H1 (cell line): Measurements from ENCODE around the gene ATG7. TPM values are rescaled to one million over a fixed set of nuclear protein-coding genes. Genes with fewer than 3 reads are reported as not detected.

Source experiments
- CTCF ChIA-PET: fragments of 300-600 bp; sonication (Branson Sonifier 250); formaldehyde crosslinking; loops from one replicate; lab custom pipeline; 2021; ENCODE audit not compliant: partially characterized antibody; lab: Charles Lee
- POLR2A ChIA-PET: fragments of 300-600 bp; sonication (Branson Sonifier 250); formaldehyde crosslinking; loops from one replicate; lab custom pipeline; 2021; ENCODE audit warnings: inconsistent platforms; ENCODE audit not compliant: partially characterized antibody; lab: Charles Lee
- DNase-seq, 2 experiments: peaks; one replicate each; pipeline versions ENCODE4 v3.0.0 to v3.0.0-alpha.2; 2010 to 2022; ENCODE audit warnings: low spot score in 2 of 2, low read depth in 1 of 2, mixed read lengths in 1 of 2
- FAIRE-seq: peaks from 2 replicates; lab custom pipeline; 2011; peaks lifted over from hg19 to GRCh38; lab: Jason Lieb, UNC
- H2AFZ ChIP-seq: 2 replicates; pipeline ENCODE4 v1.8.1; 2012; ENCODE audit warnings: low read length, inconsistent platforms
- H2AK5ac ChIP-seq: 2 replicates; pipeline ENCODE4 v1.6.1; 2013; ENCODE audit warnings: low read depth, low read length
- H2BK120ac ChIP-seq: replicated peaks from 2 replicates; pipeline ENCODE3; 2013; ENCODE audit warnings: low read depth, low read length, inconsistent platforms
- H2BK12ac ChIP-seq: 2 replicates; pipeline ENCODE4 v1.6.1; 2013; ENCODE audit warnings: low read depth, low read length
- H2BK15ac ChIP-seq: 2 replicates; pipeline ENCODE4 v1.6.1; 2013; ENCODE audit warnings: low read length
- H2BK20ac ChIP-seq: 2 replicates; pipeline ENCODE4 v1.6.1; 2013; ENCODE audit warnings: low read length
- H2BK5ac ChIP-seq: 2 replicates; pipeline ENCODE4 v1.6.1; 2013; ENCODE audit warnings: low read depth, low read length
- H3K14ac ChIP-seq: 2 replicates; pipeline ENCODE4 v1.6.1; 2013; ENCODE audit warnings: inconsistent platforms; ENCODE audit not compliant: insufficient read length
- H3K18ac ChIP-seq: 2 replicates; pipeline ENCODE4 v1.6.1; 2013; ENCODE audit warnings: low read length; ENCODE audit errors: extremely low read depth
- H3K23ac ChIP-seq: 2 replicates; pipeline ENCODE4 v1.6.1; 2013; ENCODE audit warnings: inconsistent platforms; ENCODE audit not compliant: insufficient read length
- H3K23me2 ChIP-seq: 2 replicates; pipeline ENCODE4 v1.6.1; 2013; ENCODE audit warnings: low read depth, low read length
- H3K27ac ChIP-seq: 2 replicates; pipeline ENCODE4 v1.6.1; 2011; ENCODE audit warnings: low read depth, low read length, inconsistent platforms
- H3K27me3 ChIP-seq, 4 experiments: replicated peaks in 1 of 4; 1 replicate in 1 of 4; 2 replicates in 3 of 4; pipeline versions ENCODE4 v1.6.1 to v1.8.1; 2011 to 2013; ENCODE audit warnings: low read length in 3 of 4, mild to moderate bottlenecking in 3 of 4, inconsistent platforms in 2 of 4, mixed read lengths in 2 of 4, moderate library complexity in 1 of 4; ENCODE audit not compliant: control insufficient read depth in 3 of 4, insufficient read depth in 3 of 4; ENCODE audit errors: extremely low read depth in 1 of 4
- H3K36me3 ChIP-seq, 4 experiments: 2 replicates each; pipeline versions ENCODE4 v1.6.1 to v1.8.1; 2011 to 2013; ENCODE audit warnings: mild to moderate bottlenecking in 4 of 4, low read length in 3 of 4, moderate library complexity in 2 of 4, control low read depth in 1 of 4, inconsistent platforms in 1 of 4; ENCODE audit not compliant: insufficient read depth in 4 of 4, control insufficient read depth in 2 of 4
- H3K4ac ChIP-seq: replicated peaks from 2 replicates; pipeline ENCODE3; 2013; ENCODE audit warnings: low read length, low read depth, mixed read lengths, inconsistent platforms; ENCODE audit not compliant: insufficient read length
- H3K4me1 ChIP-seq, 4 experiments: replicated peaks in 1 of 4; 1 replicate in 1 of 4; 2 replicates in 3 of 4; pipeline versions ENCODE4 v1.6.1 to v1.8.1; 2011 to 2013; ENCODE audit warnings: low read length in 3 of 4, inconsistent platforms in 2 of 4, mixed read lengths in 1 of 4; ENCODE audit not compliant: insufficient read depth in 4 of 4, control insufficient read depth in 3 of 4
- H3K4me2 ChIP-seq, 2 experiments: 2 replicates each; pipeline versions ENCODE4 v1.6.1 to v1.8.1; 2011 to 2013; ENCODE audit warnings: low read depth in 2 of 2, low read length in 2 of 2, control low read depth in 1 of 2, inconsistent platforms in 1 of 2, mild to moderate bottlenecking in 1 of 2; ENCODE audit not compliant: insufficient read depth in 1 of 2
- H3K4me3 ChIP-seq, 4 experiments: fragments of 200-600, 300-600 bp in 1 of 4; sonication (generic), shearing (Covaris generic), sonication (Bioruptor Twin) in 1 of 4; 2 replicates each; pipeline versions ENCODE4 v1.5.1 to v1.8.1; 2011 to 2016; ENCODE audit warnings: low read length in 4 of 4, low read depth in 3 of 4, control low read depth in 2 of 4, inconsistent platforms in 2 of 4, mild to moderate bottlenecking in 2 of 4, mixed read lengths in 1 of 4, moderate library complexity in 1 of 4; ENCODE audit not compliant: insufficient read depth in 2 of 4; ENCODE audit errors: extremely low read depth in 1 of 4
- H3K56ac ChIP-seq: replicated peaks from 2 replicates; pipeline ENCODE3; 2013; ENCODE audit warnings: low read depth, mild to moderate bottlenecking, mixed read lengths, low read length, inconsistent platforms; ENCODE audit not compliant: insufficient read length
- H3K79me1 ChIP-seq: 2 replicates; pipeline ENCODE4 v1.6.1; 2013; ENCODE audit warnings: low read depth, low read length, control low read depth
- H3K79me2 ChIP-seq, 2 experiments: 2 replicates each; pipeline versions ENCODE4 v1.6.1 to v1.8.1; 2012 to 2013; ENCODE audit warnings: low read length in 2 of 2, mild to moderate bottlenecking in 2 of 2, inconsistent platforms in 1 of 2; ENCODE audit not compliant: insufficient read depth in 2 of 2, control insufficient read depth in 1 of 2
- H3K9ac ChIP-seq, 4 experiments: replicated peaks in 1 of 4; 1 replicate in 1 of 4; 2 replicates in 3 of 4; pipeline versions ENCODE4 v1.6.1 to v1.8.1; 2011 to 2013; ENCODE audit warnings: low read depth in 3 of 4, low read length in 3 of 4, control low read depth in 2 of 4, mild to moderate bottlenecking in 2 of 4, moderate library complexity in 2 of 4, inconsistent platforms in 1 of 4; ENCODE audit errors: extremely low read depth in 1 of 4
- H3K9me3 ChIP-seq, 2 experiments: 2 replicates each; pipeline versions ENCODE4 v1.6.1 to v1.8.1; 2012 to 2013; ENCODE audit warnings: mild to moderate bottlenecking in 2 of 2, moderate library complexity in 2 of 2, control low read depth in 1 of 2, inconsistent platforms in 1 of 2, low read depth in 1 of 2, low read length in 1 of 2, mixed read lengths in 1 of 2; ENCODE audit not compliant: insufficient read depth in 2 of 2
- H4K20me1 ChIP-seq, 2 experiments: replicated peaks in 1 of 2; 2 replicates each; pipeline versions ENCODE3 to v1.8.1; 2011 to 2013; ENCODE audit warnings: inconsistent platforms in 2 of 2, low read length in 2 of 2, mild to moderate bottlenecking in 1 of 2; ENCODE audit not compliant: insufficient read depth in 2 of 2, control insufficient read depth in 1 of 2
- H4K5ac ChIP-seq: 2 replicates; pipeline ENCODE4 v1.6.1; 2013; ENCODE audit warnings: low read length, low read depth, mixed read lengths, inconsistent platforms; ENCODE audit not compliant: insufficient read length
- H4K8ac ChIP-seq: 2 replicates; pipeline ENCODE4 v1.8.0; 2013; ENCODE audit warnings: mild to moderate bottlenecking, moderate library complexity, low read length, inconsistent platforms; ENCODE audit not compliant: insufficient read depth; ENCODE audit errors: extremely low read depth
- H4K91ac ChIP-seq: replicated peaks from 2 replicates; pipeline ENCODE3; 2013; ENCODE audit warnings: low read length, mixed read lengths, inconsistent platforms; ENCODE audit not compliant: insufficient read length
- ATF2 ChIP-seq: IDR thresholded peaks from 2 replicates; pipeline ENCODE4 v1.6.1; 2012; ENCODE audit warnings: low read length, inconsistent platforms
- ATF3 ChIP-seq: IDR thresholded peaks from 2 replicates; pipeline ENCODE4 v1.6.1; 2011; ENCODE audit warnings: low read depth, mild to moderate bottlenecking, low read length; ENCODE audit not compliant: insufficient read depth
- GABPA ChIP-seq: IDR thresholded peaks from 2 replicates; pipeline ENCODE4 v1.6.1; 2011; ENCODE audit warnings: mild to moderate bottlenecking, low read length, moderate library complexity, borderline replicate concordance; ENCODE audit not compliant: insufficient read depth
- MAX ChIP-seq: IDR thresholded peaks from 2 replicates; pipeline ENCODE4 v1.6.1; 2012; ENCODE audit warnings: inconsistent platforms
- SIX5 ChIP-seq: IDR thresholded peaks from 2 replicates; pipeline ENCODE4 v1.6.1; 2011; ENCODE audit warnings: mild to moderate bottlenecking, low read depth, low read length
- WGBS, 2 experiments: shearing (Covaris generic) in 1 of 2; methylation state at CpG; one replicate each; pipeline versions ENCODE4 v1.1.6 to v1.1.7; 2013 to 2015; ENCODE audit warnings: low lambda C conversion rate in 2 of 2, mixed read lengths in 2 of 2, inconsistent platforms in 1 of 2, low coverage in 1 of 2, missing lambda C conversion rate in 1 of 2; ENCODE audit not compliant: insufficient replicate concordance in 2 of 2, insufficient coverage in 1 of 2, insufficient read length in 1 of 2; ENCODE audit errors: extremely low coverage in 1 of 2, missing lambda C conversion rate in 1 of 2; 5-methylcytosine and 5-hydroxymethylcytosine counted together
- polyA plus RNA-seq, 7 experiments: library from polyadenylated mRNA; depleted of rRNA in 3 of 7; stranded (reverse) in 5 of 7; unstranded in 2 of 7; fragments of >200 nt in 5 of 7; fragments of 200-250 nt in 2 of 7; gene quantifications; 1 replicate in 5 of 7; 2 replicates in 1 of 7; 4 replicates in 1 of 7; pipeline versions ENCODE4 v1.2.1 to v1.2.3, GENCODE V29; 2011 to 2013; ENCODE audit warnings: missing spikeins in 2 of 7, mixed read lengths in 2 of 7
- total RNA-seq: library from RNA; stranded (reverse); fragmentation: NEBNext Ultra II Directional; extraction: Animal tissue kit (Norgen Biotek cat#: 25700); gene quantifications from 2 replicates; pipeline ENCODE4 v1.2.1, GENCODE V29; 2021

Gene ATG7
- total and polyA plus RNA-seq, 2 of the 8 experiments (the other 6 are each of a cell fraction or from before 2014, with no cell fraction given): 15.0 to 19.1 TPM

GRCh38 chr3:11226042-11226370, 46.2 kb upstream of the ATG7 start:
- TF ChIP-seq ATF3: no peak
- TF ChIP-seq MAX: no peak
- no peak for TF ChIP-seq SIX5
- no peak for TF ChIP-seq ATF2
- TF ChIP-seq GABPA: no peak
- Histone ChIP-seq H3K18ac (no peak overlapping the region), H3K14ac (no peak overlapping the region), H2AFZ (no peak overlapping the region), H3K79me1 (no peaks in the 10 kb centered on the region), H2BK120ac (no peak overlapping the region), H3K79me2 (no peaks in the 10 kb centered on the region), H3K36me3 (no peaks in the 10 kb centered on the region), H3K4ac (no peak overlapping the region), H4K8ac (no peak overlapping the region), H2AK5ac (no peak overlapping the region), H3K56ac (no peak overlapping the region), H3K23me2 (no peaks in the 10 kb centered on the region), H3K27me3 (no peaks in the 10 kb centered on the region), H4K20me1 (no peaks in the 10 kb centered on the region), H2BK20ac (no peak overlapping the region), H2BK15ac (no peak overlapping the region), H3K4me1 (no peaks in the 10 kb centered on the region), H3K9ac (no peak overlapping the region), H2BK5ac (no peak overlapping the region), H4K91ac (no peak overlapping the region), H3K9me3 (no peaks in the 10 kb centered on the region), H2BK12ac (no peak overlapping the region), H3K4me3 (no peak overlapping the region), H3K27ac (no peak overlapping the region), H3K23ac (no peak overlapping the region), H4K5ac (no peak overlapping the region), H3K4me2 (no peak overlapping the region)
- DNase-seq: no peak
- FAIRE-seq: no peak
- ChIA-PET CTCF (interaction anchor here (1.2 to 2.0 kb wide), 3 partner anchors 10 to 166 kb away, joined by 4 to 7 read pairs (median 6); no protein-coding TSS in a partner anchor), POLR2A (no interaction called here)
- WGBS, 2 experiments: 89% methylated on average over 6 of the region's 6 CpGs; no CpG with 5 or more reads in 1 of the 2 experiments
